A549 treated with dexamethasone at 1 μM for 4 hours (cell line): ENCODE measurements around the gene ZNF530. TPM values are rescaled to one million over a fixed set of nuclear protein-coding genes. Genes with fewer than 3 reads are reported as not detected.

Source experiments
- total RNA-seq: library from RNA; stranded (reverse); fragments of 200-300 nt; extraction: Qiagen RNA extraction; gene quantifications from 5 replicates; pipeline ENCODE4 v1.2.3, GENCODE V29; 2022

The ZNF530 gene
- total RNA-seq, result 4.3 to 5.1 TPM (median 4.6 TPM) in 5 replicates

GRCh38 chr19:57599761-57600383 lies at the start of gene ZNF530:
Gene ZNF530 (plus strand): TSS chr19:57599885. CDS start chr19:57604346, 4,461 bp downstream.

GRCh38 chr19:57559404-57560025 lies 40.2 kb upstream of the ZNF530 start, which contains the start of gene ZNF550:
Gene ZNF550 (minus strand): TSS chr19:57559863. CDS start chr19:57559682, 181 bp downstream.

GRCh38 chr19:57578487-57579205 lies 21.0 kb upstream of the ZNF530 start, which contains the start of gene ZNF416:
Gene ZNF416 (minus strand): TSS chr19:57578911. CDS start chr19:57578704, 207 bp downstream.

GRCh38 chr19:57583521-57584416 lies 15.9 kb upstream of the ZNF530 start, which contains the start of gene ZIK1:
Gene ZIK1 (plus strand): TSS chr19:57584145. CDS start chr19:57584357, 212 bp downstream.

GRCh38 chr19:57613941-57614743 lies 14.5 kb downstream of the ZNF530 start, which contains the start of gene ZNF134:
Gene ZNF134 (plus strand): TSS chr19:57614242. CDS start chr19:57619469, 5,227 bp downstream.

GRCh38 chr19:57632987-57633831 lies 33.5 kb downstream of the ZNF530 start, which contains the start of gene ZNF211:
Gene ZNF211 (plus strand): TSS chr19:57633168. CDS start chr19:57633347, 179 bp downstream.

Other genes with a start within 250 kb of the ZNF530 start
- gene ZNF304, start 248.6 kb upstream of the ZNF530 start, total RNA-seq, result 2.2 to 2.6 TPM (median 2.2 TPM) in 5 replicates
- gene TRAPPC2B, start 236.3 kb upstream of the ZNF530 start, total RNA-seq, result 13.1 to 17.4 TPM (median 13.3 TPM) in 5 replicates
- 1.0 to 1.7 TPM (median 1.5 TPM) in 5 replicates for gene ZNF547, start 236.3 kb upstream of the ZNF530 start, total RNA-seq
- gene ZNF548, start 210.0 kb upstream of the ZNF530 start, total RNA-seq, result 3.8 to 4.8 TPM (median 4.0 TPM) in 5 replicates
- 5.0 to 7.8 TPM (median 5.2 TPM) in 5 replicates for gene ZNF17, start 188.7 kb upstream of the ZNF530 start, total RNA-seq
- 12.5 to 13.8 TPM (median 13.5 TPM) in 5 replicates for gene ZNF749, start 164.6 kb upstream of the ZNF530 start, total RNA-seq
- 0.06 to 0.13 TPM in 2 of 5 replicates, not detected in the others for gene VN1R1, start 142.7 kb upstream of the ZNF530 start, total RNA-seq
- 0.86 to 1.8 TPM (median 1.6 TPM) in 5 replicates for gene ZNF772, start 122.3 kb upstream of the ZNF530 start, total RNA-seq
- gene ZNF419, start 112.1 kb upstream of the ZNF530 start, total RNA-seq, result 5.3 to 6.8 TPM (median 6.5 TPM) in 5 replicates
- 4.2 to 5.7 TPM (median 4.9 TPM) in 5 replicates for gene ZNF773, start 99.9 kb upstream of the ZNF530 start, total RNA-seq
- 1.7 to 2.0 TPM (median 1.8 TPM) in 5 replicates for gene ZNF549, start 72.5 kb upstream of the ZNF530 start, total RNA-seq
- gene ZNF550, start 40.0 kb upstream of the ZNF530 start, total RNA-seq, result 2.6 to 4.2 TPM (median 3.9 TPM) in 5 replicates
- gene ZNF416, start 21.0 kb upstream of the ZNF530 start, total RNA-seq, result 3.8 to 5.0 TPM (median 4.4 TPM) in 5 replicates
- gene ZIK1, start 15.7 kb upstream of the ZNF530 start, total RNA-seq, result 0.03 to 0.08 TPM in 2 of 5 replicates, not detected in the others
- gene ZNF134, start 14.4 kb downstream of the ZNF530 start, total RNA-seq, result 7.3 to 9.0 TPM (median 8.1 TPM) in 5 replicates
- 6.3 to 6.9 TPM (median 6.8 TPM) in 5 replicates for gene ZNF211, start 33.3 kb downstream of the ZNF530 start, total RNA-seq
- not detected in 5 replicates for gene ZSCAN4, start 69.0 kb downstream of the ZNF530 start, total RNA-seq
- gene ZNF551, start 82.1 kb downstream of the ZNF530 start, total RNA-seq, result 4.4 to 6.4 TPM (median 5.4 TPM) in 5 replicates
- gene ZNF154, start 109.3 kb downstream of the ZNF530 start, total RNA-seq, result not detected in 5 replicates
- gene ZNF671, start 127.7 kb downstream of the ZNF530 start, total RNA-seq, result 0.88 to 1.1 TPM (median 1.1 TPM) in 5 replicates
- gene ZNF776, start 146.9 kb downstream of the ZNF530 start, total RNA-seq, result 5.5 to 6.9 TPM (median 5.6 TPM) in 5 replicates
- 5.6 to 7.2 TPM (median 6.4 TPM) in 5 replicates for gene ZNF586, start 169.8 kb downstream of the ZNF530 start, total RNA-seq
- gene ZNF552, start 215.0 kb downstream of the ZNF530 start, total RNA-seq, result 4.9 to 6.3 TPM (median 5.2 TPM) in 5 replicates
- 7.1 to 11.0 TPM (median 9.1 TPM) in 5 replicates for gene ZNF587B, start 230.4 kb downstream of the ZNF530 start, total RNA-seq
- gene ZNF587, start 250.0 kb downstream of the ZNF530 start, total RNA-seq, result 4.2 to 8.9 TPM (median 7.5 TPM) in 5 replicates